ENCODE data around the gene CACNB1.

Gene CACNB1

DNA sequence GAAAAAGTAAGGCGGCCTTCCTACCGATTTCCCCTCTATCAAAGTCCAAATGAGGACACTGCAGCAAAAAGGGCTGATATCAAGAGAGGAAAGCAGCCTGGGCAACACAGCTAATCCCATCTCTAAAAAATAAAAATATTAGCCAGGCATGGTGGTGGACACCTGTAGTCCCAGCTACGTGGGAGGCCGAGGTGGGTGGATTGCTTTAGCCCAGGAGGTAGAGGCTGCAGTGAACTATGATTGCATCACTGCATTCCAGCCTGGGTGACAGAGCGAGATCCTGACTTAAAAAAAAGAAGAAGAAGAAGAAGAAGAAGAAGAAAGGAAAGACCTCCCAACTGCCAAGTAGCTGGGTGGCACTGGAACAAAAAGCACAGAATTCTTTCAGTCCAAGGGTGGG lies 14.4 kb downstream of the CACNB1 start:
- ChIA-PET POLR2A (no interaction called here), CTCF (interaction anchor here (1.0 to 1.6 kb wide), 4 partner anchors 9 to 30 kb away, joined by 4 to 17 read pairs (median 4); no protein-coding TSS in a partner anchor)
- DNase-seq (ENCODE audit: extremely low spot score) = no peak
- TF ChIP-seq, protein P1, sequence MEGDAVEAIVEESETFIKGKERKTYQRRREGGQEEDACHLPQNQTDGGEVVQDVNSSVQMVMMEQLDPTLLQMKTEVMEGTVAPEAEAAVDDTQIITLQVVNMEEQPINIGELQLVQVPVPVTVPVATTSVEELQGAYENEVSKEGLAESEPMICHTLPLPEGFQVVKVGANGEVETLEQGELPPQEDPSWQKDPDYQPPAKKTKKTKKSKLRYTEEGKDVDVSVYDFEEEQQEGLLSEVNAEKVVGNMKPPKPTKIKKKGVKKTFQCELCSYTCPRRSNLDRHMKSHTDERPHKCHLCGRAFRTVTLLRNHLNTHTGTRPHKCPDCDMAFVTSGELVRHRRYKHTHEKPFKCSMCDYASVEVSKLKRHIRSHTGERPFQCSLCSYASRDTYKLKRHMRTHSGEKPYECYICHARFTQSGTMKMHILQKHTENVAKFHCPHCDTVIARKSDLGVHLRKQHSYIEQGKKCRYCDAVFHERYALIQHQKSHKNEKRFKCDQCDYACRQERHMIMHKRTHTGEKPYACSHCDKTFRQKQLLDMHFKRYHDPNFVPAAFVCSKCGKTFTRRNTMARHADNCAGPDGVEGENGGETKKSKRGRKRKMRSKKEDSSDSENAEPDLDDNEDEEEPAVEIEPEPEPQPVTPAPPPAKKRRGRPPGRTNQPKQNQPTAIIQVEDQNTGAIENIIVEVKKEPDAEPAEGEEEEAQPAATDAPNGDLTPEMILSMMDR (IDR thresholded peaks at IDR 0.05; ENCODE audit: control extremely low read depth, extremely low read depth, low read depth, missing control alignments) = no peak

DNA sequence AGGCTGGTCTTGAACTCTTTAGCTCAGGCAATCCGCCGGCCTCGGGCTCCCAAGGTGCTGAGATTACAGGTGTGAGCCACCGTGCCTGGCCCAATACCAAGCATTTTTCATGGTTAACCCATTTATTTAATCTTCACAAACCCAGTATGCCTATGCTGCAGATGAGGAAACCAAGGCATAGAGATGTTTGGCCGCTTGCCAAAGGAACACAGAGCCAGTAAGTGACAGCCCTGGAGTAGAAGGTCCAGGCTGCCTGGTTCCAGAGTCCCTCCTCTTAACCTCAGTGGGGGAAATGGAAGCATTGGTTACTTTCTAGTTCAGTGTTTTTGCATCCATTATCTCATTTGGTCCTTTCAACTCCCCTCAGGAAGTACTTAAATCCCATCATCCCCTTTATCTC lies 16.2 kb downstream of the CACNB1 start:
- TF ChIP-seq, protein P1 (IDR thresholded peaks at IDR 0.05; ENCODE audit: control extremely low read depth, extremely low read depth, low read depth, missing control alignments) = no peak
- ChIA-PET POLR2A (no interaction called here), CTCF (interaction anchor here (1.5 to 1.9 kb wide), 2 partner anchors 12 to 17 kb away, joined by 5 to 7 read pairs; no protein-coding TSS in a partner anchor)
- no peak for DNase-seq (ENCODE audit: extremely low spot score)

DNA sequence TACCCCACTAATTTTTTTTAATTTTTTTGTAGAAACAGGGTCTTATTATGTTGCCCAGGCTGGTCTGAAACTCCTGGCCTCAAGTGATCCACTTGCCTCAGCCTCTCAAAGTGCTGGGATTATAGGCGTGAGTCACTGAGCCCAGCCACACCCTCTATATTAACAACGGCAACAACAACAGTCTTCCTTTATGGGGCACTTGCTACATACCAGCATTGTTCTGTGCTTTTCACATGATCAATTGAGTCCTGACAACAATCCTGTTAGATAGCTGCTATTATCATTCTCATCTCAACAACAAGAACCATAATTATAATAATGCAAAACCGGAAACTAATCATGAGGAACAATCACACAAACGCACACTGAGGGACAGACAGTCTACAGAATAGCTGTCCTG lies 18.9 kb downstream of the CACNB1 start:
- ChIA-PET POLR2A (no interaction called here), CTCF (interaction anchor here (1.5 to 6.0 kb wide), 3 partner anchors 13 to 195 kb away, joined by 3 to 107 read pairs (median 13); partner anchors contain the start of gene ARL5C)

DNA sequence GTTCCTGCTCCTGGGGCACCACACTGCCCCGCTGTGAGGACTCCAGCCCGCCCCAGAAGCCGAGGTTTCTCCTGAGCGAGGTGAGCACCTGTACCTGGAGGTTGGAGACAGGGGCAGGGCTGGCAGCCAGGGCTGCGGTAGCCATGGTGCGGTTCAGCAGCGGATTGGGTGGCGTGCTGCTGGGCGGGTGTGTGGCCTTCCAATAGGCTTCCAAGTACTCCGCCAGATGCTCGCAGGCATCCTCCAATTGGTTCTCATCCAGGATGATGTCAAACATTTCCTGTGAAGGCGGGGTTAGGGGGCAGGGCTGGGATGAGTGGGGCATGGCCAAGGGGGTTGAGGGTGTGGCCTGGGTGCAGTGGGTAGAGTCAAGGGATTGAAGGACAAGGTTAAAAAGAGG lies 20.2 kb downstream of the CACNB1 start:
- CTCF ChIA-PET = interaction anchor here (1.7 to 6.0 kb wide), 2 partner anchors 12 to 23 kb away, joined by 5 to 107 read pairs; partner anchors contain the start of gene ARL5C
- TF ChIP-seq, protein P1 (IDR thresholded peaks at IDR 0.05; ENCODE audit: control extremely low read depth, extremely low read depth, low read depth, missing control alignments) = no peak
- POLR2A ChIA-PET = no interaction called here
- DNase-seq (ENCODE audit: extremely low spot score) = no peak

More for the DNA sequence above, 18.9 kb downstream of the CACNB1 start:
- TF ChIP-seq, protein P1 (IDR thresholded peaks at IDR 0.05; ENCODE audit: control extremely low read depth, extremely low read depth, low read depth, missing control alignments) = no peak
- DNase-seq (ENCODE audit: extremely low spot score) = no peak

DNA sequence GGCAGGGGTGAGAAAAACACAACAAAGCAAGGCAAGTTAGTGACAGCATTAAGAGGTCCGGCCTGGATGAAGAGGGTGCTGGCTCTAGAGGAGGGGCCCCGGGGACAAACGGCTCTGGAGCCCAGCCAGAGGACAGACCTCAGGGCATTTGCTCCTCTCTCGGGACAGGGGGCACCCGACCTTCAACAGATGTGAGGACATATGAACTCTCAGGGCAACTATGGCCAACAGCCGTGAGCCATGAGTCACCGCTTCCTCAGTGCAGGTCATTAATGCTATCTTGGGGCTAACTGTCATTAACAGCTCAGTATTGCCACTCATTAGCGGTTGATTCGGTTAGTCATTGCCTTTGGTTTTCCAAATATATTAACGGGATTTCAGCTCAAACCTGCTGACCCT lies 21.8 kb downstream of the CACNB1 start:
- ChIA-PET CTCF (interaction anchor here (0.8 to 6.0 kb wide), 28 partner anchors 8 to 304 kb away, joined by 3 to 107 read pairs (median 6); partner anchors contain the start of genes ARL5C, FBXL20 and RPL19), POLR2A (no interaction called here)
- DNase-seq (ENCODE audit: extremely low spot score) = no peak
- TF ChIP-seq, protein P1 (IDR thresholded peaks at IDR 0.05; ENCODE audit: control extremely low read depth, extremely low read depth, low read depth, missing control alignments) = no peak

DNA sequence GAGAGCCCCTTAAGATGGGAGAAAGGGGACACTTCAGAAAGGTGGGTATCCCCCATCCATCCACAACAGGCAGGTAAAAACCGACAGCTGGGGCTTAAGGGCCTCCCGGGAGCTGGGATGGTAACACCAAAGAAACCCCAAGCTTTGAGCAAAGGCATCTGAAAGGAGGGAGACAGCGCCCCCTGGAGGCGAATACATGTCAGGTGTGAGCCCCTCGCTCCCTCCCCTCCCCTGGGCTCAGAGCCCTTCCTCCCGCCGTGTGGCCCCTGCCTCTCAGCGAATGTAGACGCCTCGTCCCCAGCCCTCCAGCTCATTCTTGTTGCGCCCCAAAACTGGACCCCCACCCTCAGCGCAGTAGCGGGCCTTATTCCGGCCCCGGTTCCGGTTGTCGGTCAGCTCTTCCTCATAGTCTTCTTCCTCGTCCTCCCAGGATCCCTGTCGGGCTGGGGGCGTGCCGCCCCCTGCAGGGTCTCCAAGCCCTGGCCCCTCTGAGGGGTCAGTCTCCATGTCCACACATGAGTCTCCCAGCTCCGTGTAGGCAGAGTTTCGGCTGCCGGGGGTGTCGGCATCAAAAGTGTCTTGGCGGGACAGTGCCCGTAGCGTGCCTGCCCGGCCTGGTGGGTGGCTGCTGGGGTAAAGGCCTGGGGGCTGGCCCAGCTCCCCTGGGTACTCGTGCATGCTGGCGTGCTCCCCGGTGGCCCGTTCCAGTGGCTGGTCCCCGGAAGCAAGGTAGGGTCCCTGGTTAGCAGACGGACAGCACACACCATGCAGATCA lies 22.4 kb downstream of the CACNB1 start:
- CTCF ChIA-PET = interaction anchor here (0.6 to 6.0 kb wide), 45 partner anchors 8 to 505 kb away, joined by 3 to 107 read pairs (median 4); partner anchors contain the start of genes ARL5C, CACNB1, FBXL20 and RPL19
- DNase-seq (ENCODE audit: extremely low spot score) = peak; percentile 89
- POLR2A ChIA-PET = interaction anchor here (0.6 kb wide), 1 partner anchor 1075 kb away, joined by 7 read pairs; no protein-coding TSS in a partner anchor
- TF ChIP-seq, protein P1 (IDR thresholded peaks at IDR 0.05; ENCODE audit: control extremely low read depth, extremely low read depth, low read depth, missing control alignments) = peak; percentile 66

All from GM10248 (cell line).